Body of pancreas (tissue), 4 donors: ENCODE measurements around the gene CRIM1.

Experiments
- CTCF ChIP-seq, 7 experiments: fragments of 450-650 bp in 4 of 7; fragments of 200-600 bp in 3 of 7; sonication (generic) in 3 of 7; IDR thresholded peaks; one replicate each; pipeline ENCODE4 v1.5.1; 2016 to 2019; ENCODE audit warnings: antibody characterized with exemption in 7 of 7
- POLR2A ChIP-seq, 3 donors: fragments of 450-650 bp; IDR thresholded peaks; one replicate each; pipeline ENCODE4 v1.6.1; 2016; ENCODE audit warnings: antibody characterized with exemption in 3 of 3, mild to moderate bottlenecking in 2 of 3

- TF ChIP-seq CTCF (IDR thresholded peaks at IDR 0.05) (no peak), POLR2A (IDR thresholded peaks at IDR 0.05) (no peak)
These were observed 102.5 kb downstream of the CRIM1 start for GRCh38 chr2:36458106-36458505.
